Mucosa of rectum (tissue), 2 donors: ENCODE results near the gene ZNF770.
"Not testable (repeated sequence)": the region's sequence is repeated elsewhere in the genome, so short reads cannot be mapped to it uniquely, and the experiment has no call there.

Experiments used
- H3K27ac ChIP-seq, 2 donors: one replicate each; pipeline ENCODE4 v1.7.0; 2013; ENCODE audit warnings: inconsistent platforms in 2 of 2, low read depth in 2 of 2, low read length in 2 of 2
- H3K27me3 ChIP-seq, 2 donors: one replicate each; pipeline ENCODE4 v1.7.0; 2013; ENCODE audit warnings: low read length in 2 of 2; ENCODE audit not compliant: control insufficient read depth in 2 of 2, insufficient read depth in 2 of 2
- H3K36me3 ChIP-seq, 2 donors: one replicate each; pipeline ENCODE4 v1.7.0; 2013; ENCODE audit warnings: low read length in 2 of 2; ENCODE audit not compliant: control insufficient read depth in 2 of 2, insufficient read depth in 2 of 2
- H3K4me1 ChIP-seq, 2 donors: one replicate each; pipeline ENCODE4 v1.7.0; 2013; ENCODE audit warnings: low read length in 2 of 2, mild to moderate bottlenecking in 1 of 2; ENCODE audit not compliant: control insufficient read depth in 2 of 2, insufficient read depth in 2 of 2
- H3K4me3 ChIP-seq, 2 donors: one replicate each; pipeline ENCODE4 v1.7.0; 2013; ENCODE audit warnings: low read length in 2 of 2
- H3K9ac ChIP-seq, 2 donors: one replicate each; pipeline ENCODE4 v1.7.0; 2013; ENCODE audit warnings: low read length in 2 of 2, low read depth in 1 of 2, mild to moderate bottlenecking in 1 of 2
- H3K9me3 ChIP-seq, 2 donors: one replicate each; pipeline ENCODE4 v1.7.0; 2013; ENCODE audit warnings: low read length in 2 of 2; ENCODE audit not compliant: control insufficient read depth in 2 of 2
- donor health status: healthy.
- donor health status: Normal muscosa, but diverticular disease.

ZNF770 gene

GRCh38 chr15:34943711-34944110, 44.4 kb downstream of the ZNF770 start:
- Histone ChIP-seq H3K9me3 (no peaks in the 10 kb centered on the region), H3K27me3 (no peaks in the 10 kb centered on the region), H3K9ac (no peak overlapping the region), H3K4me1 (no peaks in the 10 kb centered on the region), H3K36me3 (peaks cover 27 to 35% of the 10 kb centered on the region in 2 donors), H3K4me3 (no peak overlapping the region), H3K27ac (no peak overlapping the region)

DNA sequence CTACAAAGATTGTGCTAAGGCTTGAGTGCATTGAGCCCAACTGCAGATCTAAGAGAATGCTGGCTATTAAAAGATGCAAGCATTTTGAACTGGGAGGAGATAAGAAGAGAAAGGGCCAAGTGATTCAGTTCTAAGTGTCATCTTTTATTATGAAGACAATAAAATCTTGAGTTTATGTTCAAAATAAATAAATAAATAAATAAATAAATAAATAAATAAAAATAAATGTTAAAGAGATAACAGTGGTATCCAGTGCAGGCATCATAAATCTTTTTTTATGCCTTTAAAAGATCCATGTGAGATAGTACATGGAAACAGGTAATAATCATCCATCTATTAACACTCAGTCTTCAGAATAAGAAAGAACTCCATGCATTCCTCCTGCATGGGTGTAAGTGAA, 44.8 kb downstream of the ZNF770 start:
- not testable (repeated sequence) for H3K4me1 ChIP-seq, H3K27me3 ChIP-seq, H3K9me3 ChIP-seq, H3K27ac ChIP-seq, H3K9ac ChIP-seq, H3K4me3 ChIP-seq
- H3K36me3 ChIP-seq: peaks cover 26 to 36% of the 10 kb centered on the region in 2 donors

- H3K4me1 ChIP-seq: no peaks in the 10 kb centered on the region
- H3K4me3 ChIP-seq: no peak overlapping the region
- no peaks in the 10 kb centered on the region for H3K9me3 ChIP-seq
- no peak overlapping the region for H3K27ac ChIP-seq
- H3K9ac ChIP-seq: no peak overlapping the region
- H3K36me3 ChIP-seq: peaks cover 27 to 34% of the 10 kb centered on the region in 2 donors
- H3K27me3 ChIP-seq: no peaks in the 10 kb centered on the region
Measured at GRCh38 chr15:34942363-34942762, 45.7 kb downstream of the ZNF770 start.

DNA sequence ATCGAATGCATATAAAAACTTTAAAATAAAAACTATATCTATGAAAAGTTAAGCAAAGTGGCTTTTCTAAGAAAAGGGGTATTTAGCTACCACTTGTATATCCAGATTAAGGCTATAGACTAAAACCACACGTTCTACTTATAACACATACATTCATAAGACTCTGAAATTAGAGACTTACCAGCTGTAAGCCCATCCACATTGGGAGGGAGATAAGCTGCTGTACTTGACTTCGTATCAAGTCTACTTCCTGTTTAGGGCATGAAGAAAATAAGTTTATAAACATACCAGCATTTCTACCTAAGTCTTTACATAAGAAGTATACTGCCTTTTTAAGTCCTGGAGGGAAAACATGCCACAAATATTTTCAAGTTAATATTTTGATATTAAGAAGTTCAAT, 46.3 kb downstream of the ZNF770 start:
- H3K27ac ChIP-seq: no peak overlapping the region
- H3K4me3 ChIP-seq: no peak overlapping the region
- H3K9me3 ChIP-seq: no peaks in the 10 kb centered on the region
- peaks cover 29 to 34% of the 10 kb centered on the region in 2 donors for H3K36me3 ChIP-seq
- no peak overlapping the region for H3K9ac ChIP-seq
- no peaks in the 10 kb centered on the region for H3K27me3 ChIP-seq
- no peaks in the 10 kb centered on the region for H3K4me1 ChIP-seq

DNA sequence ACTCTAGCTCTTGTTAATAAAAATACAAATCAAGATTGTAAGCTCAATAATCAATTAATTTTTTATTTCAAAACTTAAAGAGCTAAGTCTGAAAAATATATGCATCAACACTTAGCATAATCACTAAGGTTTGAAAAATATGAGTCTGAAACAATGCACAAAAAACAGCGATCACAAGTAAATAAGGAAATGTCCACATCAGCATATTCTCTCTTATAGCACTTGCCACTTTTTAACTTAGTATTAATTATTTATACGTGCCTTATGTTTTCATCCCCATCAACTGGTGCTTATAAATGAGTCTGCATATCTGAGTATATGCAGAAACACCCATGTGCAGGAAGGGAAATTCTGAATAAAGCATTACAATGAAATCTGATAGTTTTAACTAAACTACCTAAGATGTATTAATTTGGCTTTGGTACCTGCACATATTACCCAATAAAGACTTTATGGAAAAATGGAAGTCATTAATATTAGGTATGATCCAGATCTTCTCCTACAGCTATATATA, 46.8 kb downstream of the ZNF770 start:
- H3K9me3 ChIP-seq: no peaks in the 10 kb centered on the region
- H3K9ac ChIP-seq: no peak overlapping the region
- H3K4me1 ChIP-seq: no peaks in the 10 kb centered on the region
- no peaks in the 10 kb centered on the region for H3K27me3 ChIP-seq
- no peak overlapping the region for H3K4me3 ChIP-seq
- H3K27ac ChIP-seq: no peak overlapping the region
- peaks cover 33 to 35% of the 10 kb centered on the region in 2 donors for H3K36me3 ChIP-seq

GRCh38 chr15:34933432-34933975, 54.6 kb downstream of the ZNF770 start:
- H3K36me3 ChIP-seq: peaks cover 29 to 54% of the 10 kb centered on the region in 2 donors

DNA sequence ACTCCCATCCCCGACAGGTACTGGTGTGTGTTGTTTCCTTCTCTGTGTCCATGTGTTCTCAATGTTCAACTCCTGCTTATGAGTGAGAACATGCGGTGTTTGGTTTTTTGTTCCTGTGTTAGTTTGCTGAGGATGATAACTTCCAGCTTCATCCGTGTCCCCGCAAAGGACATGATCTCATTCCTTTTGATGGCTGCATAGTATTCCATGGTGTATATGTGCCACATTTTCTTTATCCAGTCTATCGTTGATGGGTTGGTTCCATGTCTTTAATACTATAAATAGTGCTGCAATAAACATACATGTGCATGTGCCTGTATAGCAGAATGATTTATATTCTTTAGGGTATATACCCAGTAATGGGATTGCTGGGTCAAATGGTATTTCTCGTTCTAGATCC, 59.7 kb downstream of the ZNF770 start:
- H3K9ac ChIP-seq, H3K27ac ChIP-seq, H3K4me3 ChIP-seq, H3K9me3 ChIP-seq, H3K4me1 ChIP-seq, H3K27me3 ChIP-seq: not testable (repeated sequence)
- H3K36me3 ChIP-seq: peaks cover 32 to 46% of the 10 kb centered on the region in 2 donors

More at GRCh38 chr15:34933432-34933975, 54.6 kb downstream of the ZNF770 start:
- Histone ChIP-seq H3K4me3 (no peak overlapping the region), H3K27ac (no peak overlapping the region), H3K27me3 (no peaks in the 10 kb centered on the region), H3K9ac (no peak overlapping the region), H3K4me1 (no peaks in the 10 kb centered on the region), H3K9me3 (no peaks in the 10 kb centered on the region)
